Endothelial cell of umbilical vein (primary cell): ENCODE measurements around the gene FCGBP. TPM values are rescaled to one million over a fixed set of nuclear protein-coding genes. Genes with fewer than 3 reads are reported as not detected.

Experiments used
- BruUV-seq: library from RNA; stranded (reverse); fragments of 400-500 nt; replicated peaks from 2 replicates; lab custom pipeline; 2021; lab: Mats Ljungman, UMichigan
- CTCF ChIA-PET: fragments of 300-600, 350-600 bp; sonication (Branson Sonifier 250); formaldehyde crosslinking; loops from one replicate; lab custom pipeline; 2021; ENCODE audit warnings: antibody characterized with exemption, inconsistent platforms; lab: Charles Lee
- POLR2A ChIA-PET: fragments of 300-600, 350-600 bp; sonication (Branson Sonifier 250); formaldehyde crosslinking; loops from one replicate; lab custom pipeline; 2021; ENCODE audit warnings: antibody characterized with exemption, inconsistent platforms; lab: Charles Lee
- DNase-seq: peaks from one replicate; pipeline ENCODE4 v3.0.0-alpha.2; 2011; ENCODE audit warnings: low read depth, low spot score
- FAIRE-seq: peaks from 2 replicates; lab custom pipeline; 2011; peaks lifted over from hg19 to GRCh38; lab: Jason Lieb, UNC
- H2AFZ ChIP-seq: 2 replicates; pipeline ENCODE4 v1.6.0; 2012; ENCODE audit warnings: low read depth, low read length, control low read depth, inconsistent platforms
- H3K27ac ChIP-seq: 2 replicates; pipeline ENCODE4 v1.5.1; 2011; ENCODE audit warnings: low read depth, mild to moderate bottlenecking, control low read depth, low read length, moderate library complexity; ENCODE audit not compliant: insufficient read depth
- H3K27me3 ChIP-seq, 2 experiments: 2 replicates each; pipeline versions ENCODE4 v1.6.0 to v1.6.1; 2011; ENCODE audit warnings: low read length in 2 of 2, mixed read lengths in 1 of 2; ENCODE audit not compliant: control insufficient read depth in 2 of 2, insufficient read depth in 2 of 2
- H3K36me3 ChIP-seq, 2 experiments: 2 replicates in 1 of 2; 3 replicates in 1 of 2; pipeline ENCODE4 v1.5.1; 2011; ENCODE audit warnings: low read length in 2 of 2, mild to moderate bottlenecking in 1 of 2, moderate library complexity in 1 of 2; ENCODE audit not compliant: control insufficient read depth in 2 of 2, insufficient read depth in 2 of 2; ENCODE audit errors: extremely low read depth in 1 of 2
- H3K4me1 ChIP-seq: 3 replicates; pipeline ENCODE4 v1.5.1; 2011; ENCODE audit warnings: mild to moderate bottlenecking, low read length; ENCODE audit not compliant: control insufficient read depth, insufficient read depth; ENCODE audit errors: extremely low read depth
- H3K4me2 ChIP-seq: 2 replicates; pipeline ENCODE4 v1.6.1; 2011; ENCODE audit warnings: low read length, control low read depth, mixed read lengths; ENCODE audit not compliant: insufficient read depth
- H3K4me3 ChIP-seq, 3 experiments: fragments of 200-600 bp in 1 of 3; sonication (generic), shearing (Covaris generic) in 1 of 3; replicated peaks in 1 of 3; 2 replicates each; pipeline ENCODE4 v1.5.1; 2011 to 2016; ENCODE audit warnings: control low read depth in 3 of 3, low read length in 3 of 3, mild to moderate bottlenecking in 2 of 3, inconsistent platforms in 1 of 3, low read depth in 1 of 3, moderate library complexity in 1 of 3; ENCODE audit not compliant: insufficient read depth in 1 of 3
- H3K79me2 ChIP-seq: 2 replicates; pipeline ENCODE4 v1.6.0; 2012; ENCODE audit warnings: low read length, inconsistent platforms; ENCODE audit not compliant: control insufficient read depth, insufficient read depth
- H3K9ac ChIP-seq: replicated peaks from 2 replicates; pipeline ENCODE3; 2011; ENCODE audit warnings: low read length, control low read depth; ENCODE audit not compliant: insufficient read depth; ENCODE audit errors: extremely low read depth
- H3K9me1 ChIP-seq: replicated peaks from 3 replicates; pipeline ENCODE4 v1.6.0; 2011; ENCODE audit warnings: mild to moderate bottlenecking, low read length; ENCODE audit not compliant: control insufficient read depth, insufficient read depth; ENCODE audit errors: extremely low read depth
- H3K9me3 ChIP-seq: replicated peaks from 2 replicates; pipeline ENCODE4 v1.5.1; 2012; ENCODE audit warnings: low read length, inconsistent platforms; ENCODE audit not compliant: control insufficient read depth, insufficient read depth
- H4K20me1 ChIP-seq: replicated peaks from 2 replicates; pipeline ENCODE3; 2011; ENCODE audit warnings: mild to moderate bottlenecking, low read length; ENCODE audit not compliant: control insufficient read depth, insufficient read depth; ENCODE audit errors: extremely low read depth
- EZH2 ChIP-seq: IDR thresholded peaks from 2 replicates; pipeline ENCODE4 v1.6.1; 2012; ENCODE audit warnings: borderline replicate concordance, low read depth, mild to moderate bottlenecking, moderate library complexity, low read length, inconsistent platforms; ENCODE audit not compliant: severe bottlenecking
- FOS ChIP-seq: IDR thresholded peaks from 2 replicates; pipeline ENCODE4 v1.6.1; 2011; ENCODE audit warnings: mild to moderate bottlenecking, low read length, moderate library complexity, borderline replicate concordance; ENCODE audit not compliant: insufficient read depth
- GATA2 ChIP-seq: IDR thresholded peaks from 2 replicates; pipeline ENCODE4 v1.7.0; 2011; ENCODE audit warnings: low read depth, mild to moderate bottlenecking, moderate library complexity, mixed read lengths, low read length; ENCODE audit not compliant: insufficient read length, insufficient read depth
- JUN ChIP-seq: IDR thresholded peaks from 2 replicates; pipeline ENCODE4 v1.6.1; 2011; ENCODE audit warnings: borderline replicate concordance, low read depth; ENCODE audit not compliant: insufficient read length, insufficient read depth
- MYC ChIP-seq: IDR thresholded peaks from one replicate; pipeline ENCODE4 v1.6.1; 2011; ENCODE audit warnings: mild to moderate bottlenecking, low read depth, low read length
- POLR2A ChIP-seq: IDR thresholded peaks from 2 replicates; pipeline ENCODE4 v1.6.1; 2012; ENCODE audit warnings: low read depth, mild to moderate bottlenecking, control low read depth, low read length
- POLR2AphosphoS5 ChIP-seq: IDR thresholded peaks from 2 replicates; pipeline ENCODE4 v1.6.1; 2012; ENCODE audit warnings: low read depth, mild to moderate bottlenecking, control low read depth, low read length, moderate library complexity; ENCODE audit not compliant: insufficient read depth
- dilution Hi-C: fragments of 300-500 bp; cut with MboI; formaldehyde crosslinking; loops from one replicate; pipeline ENCODE4 v1.15.0; 2019; ENCODE audit warnings: low sequenced_read_pairs; ENCODE audit not compliant: extremely low pct_ligation_motif_present
- intact Hi-C: fragments of 100-400 bp; cut with micrococcal nuclease; formaldehyde crosslinking; loops from one replicate; pipeline ENCODE4 v1.10.0; 2022
- polyA plus RNA-seq, 4 experiments: library from polyadenylated mRNA; depleted of rRNA in 3 of 4; stranded (reverse) in 3 of 4; unstranded in 1 of 4; fragments of >200 nt; gene quantifications; 2 replicates each; pipeline versions ENCODE4 v1.2.1 to v1.2.3, GENCODE V29; 2011 to 2012; ENCODE audit warnings: missing spikeins in 1 of 4
- total RNA-seq: library from RNA; stranded (reverse); gene quantifications from 2 replicates; pipeline ENCODE4 v1.2.3, GENCODE V29; 2021
- TF ChIP-seq, protein P1 (sequence below), 2 donors: IDR thresholded peaks; 1 replicate in 1 of 2; 2 replicates in 1 of 2; pipeline ENCODE4 v1.5.1; 2011; ENCODE audit warnings: low read length in 2 of 2, mild to moderate bottlenecking in 2 of 2, moderate library complexity in 2 of 2, control low read depth in 1 of 2, inconsistent platforms in 1 of 2, low read depth in 1 of 2; ENCODE audit not compliant: insufficient read depth in 1 of 2; ENCODE audit errors: extremely low read depth in 1 of 2
- TF ChIP-seq, protein P2 (sequence below): IDR thresholded peaks from 2 replicates; pipeline ENCODE4 v1.6.1; 2011; ENCODE audit not compliant: insufficient read depth, insufficient read length

Gene FCGBP
- total and polyA plus RNA-seq, 2 donors (not counting 3 experiments of a cell fraction or from before 2014, with no cell fraction given), result 0.01 TPM; not detected in 1

DNA sequence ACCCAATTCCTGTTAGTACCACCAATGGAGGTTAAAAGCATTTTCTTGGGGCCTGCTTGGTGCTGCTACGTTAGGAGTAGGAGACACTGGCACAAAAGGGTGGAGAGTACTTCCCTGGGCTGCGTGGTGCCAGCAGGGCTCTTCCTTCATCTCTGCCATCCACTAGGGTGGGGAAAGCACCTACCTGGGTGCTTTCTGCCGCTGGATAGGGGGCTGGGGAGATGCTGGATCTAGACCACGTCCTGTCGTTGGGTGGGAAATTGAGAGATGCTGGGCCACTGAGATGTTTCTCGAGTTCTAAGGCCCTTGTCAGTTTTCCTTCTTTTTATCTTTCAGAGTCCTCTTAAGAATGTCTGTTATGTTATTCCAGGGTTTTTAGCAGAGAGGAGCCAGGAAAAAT is 6.7 kb upstream of the FCGBP start:
- peaks cover 12% of the 10 kb centered on the region for H3K4me1 ChIP-seq
- no peak for DNase-seq
- peaks cover 2 to 5% of the 10 kb centered on the region in 2 experiments for H3K27me3 ChIP-seq
- no peak overlapping the region for H2AFZ ChIP-seq
- H4K20me1 ChIP-seq, result no peaks in the 10 kb centered on the region
- no peaks in the 10 kb centered on the region for H3K9me1 ChIP-seq
- intact Hi-C loops, result no loop called here
- H3K4me3 ChIP-seq, result no peak overlapping the region
- H3K4me2 ChIP-seq, result no peak overlapping the region
- H3K36me3 ChIP-seq, result no peaks in the 10 kb centered on the region
- no peak overlapping the region for H3K27ac ChIP-seq
- no peaks in the 10 kb centered on the region for H3K79me2 ChIP-seq
- dilution Hi-C loops, result no loop called here
- ChIA-PET POLR2A (no interaction called here), CTCF (interaction anchor here (1.2 to 2.4 kb wide), 3 partner anchors 10 to 29 kb away, joined by 3 to 15 read pairs (median 5); partner anchors contain the start of gene PSMC4)
- no peak overlapping the region for H3K9ac ChIP-seq
- H3K9me3 ChIP-seq, result no peaks in the 10 kb centered on the region
- FAIRE-seq, result no peak
- no TSS peak for BruUV-seq
- TF ChIP-seq POLR2AphosphoS5 (no peak), EZH2 (no peak), FOS (no peak), POLR2A (no peak), JUN (no peak), MYC (no peak), GATA2 (no peak)
- TF ChIP-seq, protein P1, sequence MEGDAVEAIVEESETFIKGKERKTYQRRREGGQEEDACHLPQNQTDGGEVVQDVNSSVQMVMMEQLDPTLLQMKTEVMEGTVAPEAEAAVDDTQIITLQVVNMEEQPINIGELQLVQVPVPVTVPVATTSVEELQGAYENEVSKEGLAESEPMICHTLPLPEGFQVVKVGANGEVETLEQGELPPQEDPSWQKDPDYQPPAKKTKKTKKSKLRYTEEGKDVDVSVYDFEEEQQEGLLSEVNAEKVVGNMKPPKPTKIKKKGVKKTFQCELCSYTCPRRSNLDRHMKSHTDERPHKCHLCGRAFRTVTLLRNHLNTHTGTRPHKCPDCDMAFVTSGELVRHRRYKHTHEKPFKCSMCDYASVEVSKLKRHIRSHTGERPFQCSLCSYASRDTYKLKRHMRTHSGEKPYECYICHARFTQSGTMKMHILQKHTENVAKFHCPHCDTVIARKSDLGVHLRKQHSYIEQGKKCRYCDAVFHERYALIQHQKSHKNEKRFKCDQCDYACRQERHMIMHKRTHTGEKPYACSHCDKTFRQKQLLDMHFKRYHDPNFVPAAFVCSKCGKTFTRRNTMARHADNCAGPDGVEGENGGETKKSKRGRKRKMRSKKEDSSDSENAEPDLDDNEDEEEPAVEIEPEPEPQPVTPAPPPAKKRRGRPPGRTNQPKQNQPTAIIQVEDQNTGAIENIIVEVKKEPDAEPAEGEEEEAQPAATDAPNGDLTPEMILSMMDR (IDR thresholded peaks at IDR 0.05; ENCODE audit: extremely low read depth in 1 of 2, insufficient read depth in 1 of 2, low read depth in 1 of 2, low read length in 2 of 2), result no peak
- TF ChIP-seq, protein P2, sequence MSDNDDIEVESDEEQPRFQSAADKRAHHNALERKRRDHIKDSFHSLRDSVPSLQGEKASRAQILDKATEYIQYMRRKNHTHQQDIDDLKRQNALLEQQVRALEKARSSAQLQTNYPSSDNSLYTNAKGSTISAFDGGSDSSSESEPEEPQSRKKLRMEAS, result no peak
